Anterior cingulate cortex (tissue), 58 donors: ENCODE measurements around the gene PRR5.
A peak's percentile ranks its signal among the peaks of the same experiment; 100 is the strongest.
"Not testable (repeated sequence)": the region's sequence is repeated elsewhere in the genome, so short reads cannot be mapped to it uniquely, and the experiment has no call there.

Source experiments
- DNase-seq, 58 donors: peaks; one replicate each; lab custom pipeline; 2025; lab: John Stamatoyannopoulos, UW

PRR5 gene

DNA sequence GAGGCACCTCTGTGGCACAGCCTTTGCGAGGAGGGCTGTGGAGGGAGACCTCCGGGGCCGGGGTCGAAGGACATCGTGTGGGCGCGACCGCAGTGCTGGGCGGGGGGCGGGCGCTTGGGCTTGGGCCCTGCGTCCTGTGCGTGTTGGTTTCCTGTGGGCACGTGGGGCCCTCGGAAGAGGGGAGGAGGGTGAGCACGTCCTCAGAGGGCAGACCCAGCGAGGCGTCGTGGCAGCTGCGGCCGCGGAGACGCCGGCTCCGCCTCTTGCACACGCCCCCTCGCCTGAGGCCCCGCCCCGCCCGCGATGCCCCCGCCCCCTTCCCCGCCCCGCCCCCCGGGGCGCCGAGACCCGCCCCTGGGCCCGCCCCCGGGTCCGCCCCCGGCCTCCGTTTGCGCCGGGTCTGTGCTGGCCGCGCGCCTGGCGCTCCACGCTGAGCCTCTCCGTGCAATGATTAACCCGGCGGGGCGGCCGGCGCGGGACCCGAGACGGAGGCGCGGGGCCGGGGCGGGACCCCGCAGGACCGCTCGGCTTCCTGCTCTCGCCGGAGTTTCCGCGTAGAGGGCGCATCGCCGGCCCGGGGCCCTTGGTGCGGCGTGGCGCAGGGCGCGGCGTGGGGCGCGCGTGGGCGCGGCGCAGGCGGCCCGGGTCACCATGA lies at the start of gene PRR5:
PRR5 (plus strand) TSS at position 381 of the 655 bp plus-strand sequence; CDS start at position 652, 271 bp downstream.
- DNase-seq: peak in 28 of 58 donors; percentile 8 to 62 (median 24)

- not testable (repeated sequence) for DNase-seq
Observed at GRCh38 chr22:44652866-44653265, 49.1 kb upstream of the PRR5 start.

DNA sequence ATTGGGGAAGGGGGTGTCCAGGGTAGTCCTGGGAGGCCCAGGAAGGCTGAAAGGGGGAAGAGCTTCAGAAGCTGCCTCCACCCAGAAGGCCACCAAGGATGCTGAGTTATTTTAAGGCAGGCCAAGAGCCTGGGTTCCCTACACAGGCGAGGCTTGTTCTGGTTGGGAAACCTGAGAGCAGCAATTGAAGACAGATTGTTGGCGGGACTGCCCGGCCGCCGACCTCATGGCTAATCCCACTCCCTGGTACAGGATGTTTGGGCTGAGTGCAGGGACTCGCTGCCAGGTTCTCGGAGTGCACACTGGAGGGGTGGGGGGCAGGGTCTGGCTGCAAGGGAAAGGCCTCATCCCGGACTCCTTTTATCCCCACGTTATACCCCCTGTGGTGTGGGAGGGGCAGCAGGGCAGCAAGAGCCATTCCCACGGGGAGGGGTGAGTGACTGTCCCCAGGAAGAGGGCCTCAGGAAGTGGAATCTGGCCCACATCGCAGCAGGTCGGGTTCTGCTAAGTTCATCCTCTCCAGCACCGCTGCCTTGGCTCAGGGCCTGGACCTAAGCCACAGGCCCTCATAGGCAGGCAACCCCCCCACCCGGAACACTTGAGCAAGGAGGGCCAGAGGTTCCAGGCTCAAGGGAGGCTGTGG lies 43.6 kb upstream of the PRR5 start:
- DNase-seq: peak in 49 of 58 donors; percentile 24 to 90 (median 63)

DNA sequence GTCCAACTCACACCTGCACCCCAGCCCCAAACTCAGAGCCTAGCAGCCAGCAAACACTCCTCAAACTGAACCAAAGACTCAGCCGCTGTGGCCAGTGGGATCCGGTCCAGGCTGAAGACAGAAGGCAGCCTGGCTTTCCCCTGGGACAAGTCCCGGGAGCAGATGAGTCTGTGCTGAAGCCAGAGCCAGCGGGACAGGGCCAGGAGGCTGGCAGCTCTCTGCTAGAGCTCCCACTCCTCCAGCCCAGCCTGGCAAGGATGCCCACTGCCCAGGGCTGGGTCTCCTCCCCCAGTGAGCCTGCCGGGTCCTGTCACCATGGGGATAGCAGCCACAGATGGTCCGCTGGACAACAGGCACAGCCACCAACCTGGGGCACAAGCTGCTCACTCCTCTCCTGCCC lies 42.9 kb upstream of the PRR5 start:
- peak in 38 of 58 donors; percentile 24 to 82 (median 58) for DNase-seq

GRCh38 chr22:44660051-44660830 lies 41.8 kb upstream of the PRR5 start:
- no peak for DNase-seq

DNA sequence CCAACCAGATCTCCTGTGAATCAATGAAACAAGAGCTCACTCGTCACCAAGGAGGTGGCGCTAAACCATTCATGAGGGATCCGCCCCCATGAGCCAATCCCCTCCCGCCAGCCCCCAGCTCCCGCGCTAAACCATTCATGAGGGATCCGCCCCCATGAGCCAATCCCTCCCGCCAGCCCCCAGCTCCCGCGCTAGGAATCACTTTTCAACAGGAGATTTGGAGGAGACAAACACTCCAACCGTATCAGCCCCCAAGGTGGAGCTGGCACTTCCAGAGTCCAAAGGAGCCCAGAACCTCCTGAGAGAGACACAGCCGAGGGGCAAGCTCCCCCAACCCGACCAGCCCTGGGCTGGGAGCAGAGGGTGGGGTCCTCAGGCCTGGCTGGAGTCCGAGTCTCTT lies 40.9 kb upstream of the PRR5 start:
- DNase-seq: no peak

- no peak for DNase-seq
Observed at GRCh38 chr22:44661659-44662569, 40.1 kb upstream of the PRR5 start.

DNA sequence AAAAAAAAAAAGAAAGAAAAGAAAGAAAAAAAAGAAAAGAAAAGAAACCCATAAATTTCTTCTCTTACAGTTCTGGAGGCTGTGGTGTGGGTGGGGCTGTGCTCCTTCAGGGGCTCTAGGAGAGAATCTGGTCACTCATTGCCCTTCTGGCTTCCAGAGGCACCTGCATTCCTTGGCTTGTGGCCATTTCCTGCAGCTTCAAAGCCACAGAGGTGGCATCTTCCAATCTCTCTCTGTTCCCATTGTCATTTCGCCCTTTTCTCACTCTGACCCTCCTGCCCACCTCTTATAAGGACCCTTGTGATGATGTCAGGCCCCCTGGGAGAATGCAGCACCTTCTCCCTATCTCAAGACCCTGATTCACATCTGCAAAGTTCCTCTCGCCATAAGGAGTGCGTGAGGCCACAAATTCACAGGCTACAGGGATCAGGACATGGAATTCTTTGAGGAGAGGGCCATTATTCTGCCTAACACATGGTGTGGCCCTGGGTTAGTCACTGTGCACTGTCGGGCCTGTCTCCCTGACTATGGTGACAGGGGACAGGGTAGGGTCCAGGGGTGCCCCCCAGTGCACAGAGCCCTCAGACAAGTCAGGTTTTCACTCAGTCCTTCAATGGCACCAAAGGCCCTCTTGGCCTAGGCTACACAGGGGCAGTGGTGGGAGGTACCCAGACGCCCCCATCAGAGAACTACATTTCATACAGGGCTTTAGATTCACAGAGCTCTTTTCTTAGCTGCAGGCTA lies 38.6 kb upstream of the PRR5 start:
- DNase-seq: no peak

DNA sequence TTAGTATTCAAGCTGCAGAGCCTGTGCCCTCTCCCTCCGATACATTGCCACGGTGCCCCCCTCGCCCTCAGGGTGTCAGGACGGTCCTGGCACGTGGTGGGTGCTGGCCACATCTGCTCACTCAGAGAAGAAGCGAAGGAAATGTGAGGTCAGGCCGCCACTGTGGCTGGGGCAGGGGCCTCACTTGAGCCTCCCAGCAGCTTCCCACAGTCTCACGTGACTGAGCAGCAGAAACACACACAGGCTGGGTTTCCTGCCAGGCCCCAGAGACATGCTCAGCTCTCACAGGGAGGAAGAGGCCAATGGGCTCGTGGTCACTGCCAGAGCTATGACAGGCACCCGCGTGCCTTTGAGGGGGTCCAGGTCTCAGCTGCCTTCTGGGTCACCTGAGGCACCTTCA lies 37.9 kb upstream of the PRR5 start:
- DNase-seq: peak in 48 of 58 donors; percentile 18 to 81 (median 52)

- DNase-seq: peak in 22 of 58 donors; percentile 12 to 66 (median 28)
Observed at GRCh38 chr22:44665115-44665514, 36.9 kb upstream of the PRR5 start.

DNA sequence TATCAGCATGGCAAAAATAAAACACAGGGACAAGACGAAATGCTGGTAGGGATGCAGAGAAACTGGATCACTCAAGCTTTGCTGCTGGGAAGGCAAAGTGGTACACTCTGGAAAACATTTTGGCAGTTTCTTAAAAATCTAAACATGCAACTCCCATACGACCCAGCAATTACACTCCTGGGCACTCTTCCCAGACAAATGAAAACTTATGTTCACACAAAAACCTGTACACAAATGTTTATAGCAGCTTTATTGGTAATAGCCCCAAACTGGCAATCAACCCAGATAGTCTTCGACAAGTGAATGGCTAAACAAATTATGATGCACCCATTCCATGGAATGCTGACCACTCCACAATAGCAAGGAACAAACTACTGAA lies 35.8 kb upstream of the PRR5 start:
- no peak for DNase-seq

GRCh38 chr22:44667276-44667675 lies 34.7 kb upstream of the PRR5 start:
- peak in 1 of 58 donors; percentile 42 for DNase-seq

GRCh38 chr22:44667829-44668189 lies 34.2 kb upstream of the PRR5 start:
- DNase-seq: no peak

DNA sequence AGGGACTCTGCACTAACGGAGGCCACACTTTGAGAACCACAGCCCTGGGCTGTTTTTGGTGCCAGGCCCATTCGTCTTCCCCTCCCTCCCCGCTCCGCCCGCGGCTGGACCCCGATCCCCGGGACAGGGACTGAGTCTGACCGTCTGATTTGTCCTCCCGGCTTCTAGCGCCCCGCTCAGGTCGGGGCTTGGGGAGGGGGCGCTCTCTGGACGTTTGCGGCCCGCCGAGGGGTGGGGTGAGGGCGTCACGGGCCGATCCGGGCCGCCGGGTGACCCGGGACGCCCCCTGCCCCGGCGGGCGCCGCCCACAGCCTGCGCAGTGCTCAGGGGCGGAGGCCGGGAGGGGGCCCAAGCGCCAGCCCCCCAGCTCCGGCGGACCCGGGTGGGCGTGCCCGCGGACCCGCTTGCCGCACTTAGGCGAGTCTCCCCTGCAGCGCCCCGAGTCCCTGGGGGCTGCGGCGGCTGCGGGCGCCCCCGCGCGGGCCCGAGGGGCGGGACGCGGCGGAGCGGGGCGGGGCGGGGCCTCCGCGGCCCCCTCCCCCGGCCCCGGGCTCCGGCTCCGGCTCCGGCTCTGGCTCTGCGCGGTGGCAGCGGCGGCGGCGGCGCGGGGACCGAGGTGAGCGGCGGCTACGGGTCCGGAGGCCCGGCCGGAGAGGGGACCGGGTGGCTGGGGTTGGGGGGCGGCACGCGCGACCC lies 33.7 kb upstream of the PRR5 start:
- DNase-seq: peak in 11 of 58 donors; percentile 11 to 75 (median 24)

DNA sequence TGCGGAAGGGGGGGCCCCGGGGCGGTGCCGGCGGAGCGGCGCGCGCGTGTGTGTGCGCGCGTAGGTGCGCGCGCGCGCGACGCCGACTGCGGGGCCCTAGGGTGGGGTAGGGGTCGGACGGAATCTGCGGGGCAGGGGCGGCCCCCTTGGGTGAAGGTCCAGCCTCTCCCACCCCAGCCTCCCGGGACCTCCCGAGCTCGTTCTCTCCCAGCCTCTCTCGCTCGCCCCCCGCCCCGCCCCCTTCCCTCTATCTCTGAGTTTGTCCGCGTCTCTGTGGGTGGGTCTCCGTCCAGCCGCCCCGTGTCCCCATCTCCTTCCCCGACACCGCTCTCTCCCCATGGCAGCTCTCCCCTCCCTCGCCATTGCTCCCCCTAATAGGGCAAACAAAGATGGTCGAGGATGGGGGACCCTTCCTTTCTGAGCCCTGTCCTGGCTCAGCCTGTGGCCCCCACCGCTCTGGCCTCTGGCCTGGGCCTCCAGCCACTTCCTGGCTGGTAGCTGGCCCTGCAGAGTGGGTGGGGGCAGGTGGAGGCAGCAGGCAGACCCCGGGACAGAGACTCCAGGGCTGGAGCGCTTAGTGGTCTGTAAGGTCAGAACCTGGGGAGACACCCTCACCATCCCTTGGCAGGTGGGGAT lies 33.0 kb upstream of the PRR5 start:
- DNase-seq: no peak

DNA sequence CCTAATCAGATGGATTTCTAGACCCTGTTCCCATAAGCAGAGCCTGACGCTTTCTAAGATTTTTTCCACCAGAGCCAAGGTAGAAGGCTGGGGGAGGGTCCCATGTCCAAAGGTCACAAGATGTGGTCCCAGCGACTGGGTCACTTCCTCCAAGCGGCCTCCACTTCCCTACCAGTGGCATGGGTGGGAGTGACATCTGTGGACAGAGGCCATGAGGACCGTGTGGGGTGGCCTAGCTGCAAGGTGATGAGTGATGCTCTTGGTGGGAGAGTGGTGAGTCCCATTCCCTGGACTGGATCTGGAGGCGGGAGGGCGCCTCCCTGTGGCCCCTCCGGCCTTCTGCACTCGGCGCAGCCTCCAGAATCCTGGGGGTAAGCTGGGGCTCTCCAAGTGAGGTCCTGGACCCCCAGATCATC lies 32.4 kb upstream of the PRR5 start:
- no peak for DNase-seq

GRCh38 chr22:44670220-44670988 lies 31.6 kb upstream of the PRR5 start:
- peak in 2 of 58 donors; percentile 9 to 16 for DNase-seq

- DNase-seq: no peak
Observed at GRCh38 chr22:44671742-44672141, 30.3 kb upstream of the PRR5 start.
